Esophagus squamous epithelium (tissue), 5 donors: ENCODE measurements around the gene CD34. TPM values are rescaled to one million over a fixed set of nuclear protein-coding genes. Genes with fewer than 3 reads are reported as not detected.

ENCODE experiments used
- DNase-seq: peaks from one replicate; lab custom pipeline; 2025; lab: John Stamatoyannopoulos, UW
- H3K27ac ChIP-seq, 4 donors: fragments of 200-600 bp; sonication (generic); one replicate each; pipeline ENCODE4 v1.5.1; 2016 to 2019; ENCODE audit warnings: mild to moderate bottlenecking in 1 of 4
- H3K27me3 ChIP-seq, 4 donors: fragments of 200-600 bp; sonication (generic); 1 replicate in 3 of 4; 2 replicates in 1 of 4; pipeline versions ENCODE4 v1.5.1 to v1.6.0; 2017 to 2021; ENCODE audit warnings: antibody characterized with exemption in 1 of 4
- H3K36me3 ChIP-seq, 3 donors: fragments of 200-600 bp; sonication (generic); one replicate each; pipeline ENCODE4 v1.5.1; 2016 to 2019
- H3K4me1 ChIP-seq, 3 donors: fragments of 200-600 bp; sonication (generic); one replicate each; pipeline ENCODE4 v1.5.1; 2017 to 2019
- H3K4me3 ChIP-seq, 4 donors: fragments of 200-600 bp; sonication (generic); 1 replicate in 3 of 4; 2 replicates in 1 of 4; pipeline ENCODE4 v1.5.1; 2016 to 2019; ENCODE audit warnings: mild to moderate bottlenecking in 2 of 4, moderate library complexity in 1 of 4
- H3K9me3 ChIP-seq, 3 donors: fragments of 200-600 bp; sonication (generic); one replicate each; pipeline ENCODE4 v1.5.1; 2016 to 2019
- POLR2A ChIP-seq, 4 donors: fragments of 450-650 bp; IDR thresholded peaks; one replicate each; pipeline ENCODE4 v1.6.1; 2017; ENCODE audit warnings: antibody characterized with exemption in 4 of 4, mild to moderate bottlenecking in 4 of 4, moderate library complexity in 3 of 4
- WGBS, 2 donors: methylation state at CpG; one replicate each; pipeline ENCODE4 v1.1.5; 2018; 5-methylcytosine and 5-hydroxymethylcytosine counted together
- intact Hi-C: fragments of 100-400 bp; cut with DNase I; formaldehyde crosslinking; loops from one replicate; pipeline ENCODE4 v1.15.0; 2022
- total RNA-seq, 4 donors: library from RNA; depleted of rRNA; stranded (reverse); fragments of >200 nt; gene quantifications; one replicate each; pipeline ENCODE4 v1.1.0, GENCODE V29; 2016
- TF ChIP-seq, protein P1 (sequence below), 6 experiments: fragments of 450-650 bp in 4 of 6; fragments of 200-600 bp in 2 of 6; sonication (generic) in 2 of 6; IDR thresholded peaks; one replicate each; pipeline ENCODE4 v1.5.1; 2016 to 2019; ENCODE audit warnings: antibody characterized with exemption in 6 of 6, mild to moderate bottlenecking in 4 of 6, moderate library complexity in 4 of 6
- donor health status: DM: yes; HTN: yes; CAD: no.

Gene CD34
- total RNA-seq, 4 donors from 2014 or later, result 1.3 to 32.2 (median 11.0) TPM

DNA sequence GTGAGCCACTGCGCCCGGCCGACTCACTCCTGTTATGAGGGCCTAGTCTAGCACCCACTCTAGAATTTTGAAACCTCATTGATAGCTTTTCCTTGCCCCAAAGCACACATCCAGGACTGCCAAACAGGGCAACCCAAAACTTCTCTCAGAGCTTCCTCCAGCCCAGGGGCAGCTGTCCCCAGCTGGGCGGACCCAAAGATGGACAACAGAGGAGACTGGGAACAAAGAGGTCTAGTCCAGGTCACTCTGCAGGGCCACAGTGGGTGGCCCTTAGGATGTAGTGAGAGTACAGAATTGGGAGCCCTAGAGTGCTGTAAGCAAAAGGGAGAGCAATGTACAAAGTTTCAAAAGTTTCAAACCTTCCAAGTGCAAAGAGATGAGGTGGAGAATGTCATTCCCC lies 1.2 kb downstream of the CD34 start:
- DNase-seq, result no peak
- intact Hi-C loops, result no loop called here
- H3K27ac ChIP-seq, result peak overlapping the region in 3 of 4 donors; percentile 73 to 90 (median 81)
- peak overlapping the region; percentile 0 to 69 (median 48) for H3K4me3 ChIP-seq
- TF ChIP-seq, protein P1, sequence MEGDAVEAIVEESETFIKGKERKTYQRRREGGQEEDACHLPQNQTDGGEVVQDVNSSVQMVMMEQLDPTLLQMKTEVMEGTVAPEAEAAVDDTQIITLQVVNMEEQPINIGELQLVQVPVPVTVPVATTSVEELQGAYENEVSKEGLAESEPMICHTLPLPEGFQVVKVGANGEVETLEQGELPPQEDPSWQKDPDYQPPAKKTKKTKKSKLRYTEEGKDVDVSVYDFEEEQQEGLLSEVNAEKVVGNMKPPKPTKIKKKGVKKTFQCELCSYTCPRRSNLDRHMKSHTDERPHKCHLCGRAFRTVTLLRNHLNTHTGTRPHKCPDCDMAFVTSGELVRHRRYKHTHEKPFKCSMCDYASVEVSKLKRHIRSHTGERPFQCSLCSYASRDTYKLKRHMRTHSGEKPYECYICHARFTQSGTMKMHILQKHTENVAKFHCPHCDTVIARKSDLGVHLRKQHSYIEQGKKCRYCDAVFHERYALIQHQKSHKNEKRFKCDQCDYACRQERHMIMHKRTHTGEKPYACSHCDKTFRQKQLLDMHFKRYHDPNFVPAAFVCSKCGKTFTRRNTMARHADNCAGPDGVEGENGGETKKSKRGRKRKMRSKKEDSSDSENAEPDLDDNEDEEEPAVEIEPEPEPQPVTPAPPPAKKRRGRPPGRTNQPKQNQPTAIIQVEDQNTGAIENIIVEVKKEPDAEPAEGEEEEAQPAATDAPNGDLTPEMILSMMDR (IDR thresholded peaks at IDR 0.05), result no peak
- TF ChIP-seq POLR2A (IDR thresholded peaks at IDR 0.05), result no peak
- 43 to 56% methylated on average over 1 to 3 of the region's 4 CpGs for WGBS, 2 donors
- H3K4me1 ChIP-seq, result peaks cover 5 to 19% (median 10%) of the 10 kb centered on the region in 3 donors
- peaks cover 0 to 49% (median 0%) of the 10 kb centered on the region in 4 donors for H3K27me3 ChIP-seq
- no peaks in the 10 kb centered on the region for H3K36me3 ChIP-seq
- no peaks in the 10 kb centered on the region for H3K9me3 ChIP-seq

DNA sequence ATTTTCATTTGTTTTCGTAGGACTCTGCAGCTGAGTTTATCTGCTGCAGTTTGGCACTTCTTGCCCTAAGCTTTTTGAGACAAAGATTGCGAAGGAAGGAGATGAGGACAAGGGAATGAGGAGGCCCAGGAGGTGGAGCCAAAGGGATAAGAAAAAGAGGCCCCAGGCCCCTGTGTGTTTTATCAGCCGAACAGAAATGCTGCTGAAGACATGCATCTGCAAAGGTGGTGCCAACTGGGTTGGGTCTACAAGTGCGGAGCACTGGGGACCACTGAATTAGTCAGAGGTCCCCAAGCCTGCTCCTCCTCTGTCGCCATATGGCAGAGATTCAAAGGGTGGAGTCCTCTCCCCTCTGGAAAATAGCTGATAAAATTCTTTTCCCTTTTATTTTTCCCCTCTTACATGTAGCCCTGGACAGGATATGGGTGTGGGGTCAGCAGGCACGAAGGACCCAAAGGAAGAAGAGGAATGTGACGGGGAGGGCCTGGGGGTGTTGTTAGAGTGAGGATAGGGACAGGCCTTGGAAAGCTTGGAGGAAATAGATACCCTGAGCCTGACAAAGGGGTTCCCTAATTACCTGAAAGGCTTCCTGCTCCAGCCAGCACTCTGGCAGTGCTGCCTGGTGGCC lies 2.7 kb downstream of the CD34 start:
- Histone ChIP-seq H3K27ac (peak overlapping the region; percentile 10 to 90 (median 77)), H3K9me3 (no peaks in the 10 kb centered on the region), H3K4me3 (peak overlapping the region in 3 of 4 donors; percentile 43 to 69 (median 54)), H3K27me3 (peaks cover 0 to 41% (median 0%) of the 10 kb centered on the region in 4 donors), H3K36me3 (no peaks in the 10 kb centered on the region), H3K4me1 (peaks cover 5 to 30% (median 10%) of the 10 kb centered on the region in 3 donors)
- TF ChIP-seq, protein P1 (IDR thresholded peaks at IDR 0.05), result no peak
- TF ChIP-seq POLR2A (IDR thresholded peaks at IDR 0.05), result no peak
- no peak for DNase-seq
- intact Hi-C loops, result no loop called here
- WGBS, 2 donors, result 54 to 56% methylated on average over 6 to 7 of the region's 7 CpGs

DNA sequence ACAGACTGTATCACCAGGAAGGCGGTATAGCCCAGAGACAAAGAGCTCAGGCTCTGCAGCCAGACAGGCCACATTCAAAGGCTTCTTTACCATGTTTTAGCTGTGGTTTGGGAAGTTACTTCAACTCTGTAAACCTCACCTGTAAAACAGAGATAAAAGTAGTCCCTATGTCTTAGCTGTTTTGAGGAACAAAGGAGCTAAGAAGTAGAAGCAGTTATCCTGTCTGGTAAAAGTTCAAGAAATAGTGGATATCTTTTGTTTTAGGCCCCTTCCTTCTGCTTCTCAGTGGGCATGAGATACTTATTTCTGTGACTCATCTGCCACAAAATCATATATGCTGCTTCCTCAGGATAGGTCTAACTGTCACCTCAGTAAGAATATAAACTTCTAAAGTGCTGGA lies 6.5 kb downstream of the CD34 start:
- WGBS, 2 donors, result 83 to 89% methylated on average over 1 of the region's 1 CpG
- DNase-seq, result no peak

DNA sequence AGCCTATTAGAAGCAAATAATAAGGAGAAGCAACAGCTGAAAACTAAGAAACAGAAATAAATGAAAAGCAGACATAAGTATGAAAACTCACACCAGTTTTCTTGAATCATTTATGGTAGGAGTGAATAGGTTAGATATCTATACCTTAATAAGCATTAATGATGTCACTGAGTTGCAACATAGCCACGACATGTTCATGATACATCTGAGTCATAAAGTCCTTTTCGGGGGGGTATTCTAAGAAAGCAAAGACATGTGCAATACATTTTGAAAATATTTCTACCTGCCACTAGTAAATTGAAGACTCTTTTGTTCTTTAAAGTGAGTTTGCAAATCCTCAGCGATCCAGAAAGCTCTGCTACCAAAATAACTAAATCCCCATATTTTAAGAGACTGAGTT lies 7.2 kb downstream of the CD34 start:
- 30 to 37% methylated on average over 3 of the region's 3 CpGs for WGBS, 2 donors
- intact Hi-C loops, result no loop called here
- TF ChIP-seq, protein P1 (IDR thresholded peaks at IDR 0.05), result no peak
- TF ChIP-seq POLR2A (IDR thresholded peaks at IDR 0.05), result no peak

More for the DNA sequence above, 6.5 kb downstream of the CD34 start:
- no peak overlapping the region for H3K4me3 ChIP-seq
- no peaks in the 10 kb centered on the region for H3K9me3 ChIP-seq
- TF ChIP-seq, protein P1 (IDR thresholded peaks at IDR 0.05), result no peak
- TF ChIP-seq POLR2A (IDR thresholded peaks at IDR 0.05), result no peak
- peaks cover 0 to 20% (median 0%) of the 10 kb centered on the region in 3 donors for H3K4me1 ChIP-seq
- H3K27ac ChIP-seq, result peak overlapping the region in 2 of 4 donors; percentile 16 to 21
- H3K36me3 ChIP-seq, result no peaks in the 10 kb centered on the region
- intact Hi-C loops, result no loop called here
- peaks cover 0 to 2% (median 0%) of the 10 kb centered on the region in 4 donors for H3K27me3 ChIP-seq

DNA sequence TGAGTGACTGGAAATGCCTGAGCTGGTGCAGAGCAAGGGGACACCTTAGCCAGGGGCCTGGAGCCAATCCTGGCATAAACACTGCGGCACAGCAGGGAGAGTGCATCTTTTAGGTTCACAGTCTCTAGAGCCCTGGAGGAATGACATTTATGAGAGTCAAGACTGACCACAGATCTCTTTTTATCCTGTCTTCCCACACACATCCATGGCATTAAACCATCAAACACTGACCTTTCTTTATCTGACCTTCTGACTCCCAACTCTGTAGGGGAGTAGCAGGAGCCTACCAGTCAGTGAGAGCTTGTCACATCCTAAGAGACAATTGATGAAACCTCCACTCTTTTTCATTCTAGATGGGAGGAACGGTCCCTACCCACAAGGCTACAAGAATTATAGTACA lies 7.9 kb downstream of the CD34 start:
- no peaks in the 10 kb centered on the region for H3K9me3 ChIP-seq
- WGBS, 2 donors, result 56 to 70% methylated on average over 1 to 2 of the region's 2 CpGs
- no peak for DNase-seq
- H3K36me3 ChIP-seq, result no peaks in the 10 kb centered on the region
- TF ChIP-seq, protein P1 (IDR thresholded peaks at IDR 0.05), result no peak
- no peak for TF ChIP-seq POLR2A (IDR thresholded peaks at IDR 0.05)
- peaks cover 0 to 26% (median 0%) of the 10 kb centered on the region in 3 donors for H3K4me1 ChIP-seq
- H3K27me3 ChIP-seq, result no peaks in the 10 kb centered on the region
- intact Hi-C loops, result no loop called here
- peak overlapping the region in 2 of 4 donors; percentile 1 to 41 for H3K27ac ChIP-seq
- H3K4me3 ChIP-seq, result no peak overlapping the region

More for the DNA sequence above, 7.2 kb downstream of the CD34 start:
- H3K36me3 ChIP-seq, result no peaks in the 10 kb centered on the region
- H3K4me1 ChIP-seq, result peaks cover 0 to 20% (median 0%) of the 10 kb centered on the region in 3 donors
- no peaks in the 10 kb centered on the region for H3K9me3 ChIP-seq
- no peaks in the 10 kb centered on the region for H3K27me3 ChIP-seq
- no peak overlapping the region for H3K4me3 ChIP-seq
- DNase-seq, result no peak
- peak overlapping the region in 1 of 4 donors; percentile 21 for H3K27ac ChIP-seq
